CD4-positive, alpha-beta T cell treated with Interleukin-10 for 1 hour (primary cell): ENCODE measurements around the gene EXOSC5.

Source experiments
- DNase-seq: peaks from one replicate; pipeline ENCODE4 v3.0.0-alpha.2; 2020

The EXOSC5 gene

GRCh38 chr19:41341669-41342490 is 55.3 kb downstream of the EXOSC5 start:
- peak; percentile 36 for DNase-seq

- no peak for DNase-seq
Measured at GRCh38 chr19:41339936-41340335, 57.2 kb downstream of the EXOSC5 start.
